ENCODE measurements around the gene TRPC4. TPM values are rescaled to one million over a fixed set of nuclear protein-coding genes. Genes with fewer than 3 reads are reported as not detected.

TRPC4 gene
- total RNA-seq, 1 experiment from 2014 or later: 1.1 TPM

DNA sequence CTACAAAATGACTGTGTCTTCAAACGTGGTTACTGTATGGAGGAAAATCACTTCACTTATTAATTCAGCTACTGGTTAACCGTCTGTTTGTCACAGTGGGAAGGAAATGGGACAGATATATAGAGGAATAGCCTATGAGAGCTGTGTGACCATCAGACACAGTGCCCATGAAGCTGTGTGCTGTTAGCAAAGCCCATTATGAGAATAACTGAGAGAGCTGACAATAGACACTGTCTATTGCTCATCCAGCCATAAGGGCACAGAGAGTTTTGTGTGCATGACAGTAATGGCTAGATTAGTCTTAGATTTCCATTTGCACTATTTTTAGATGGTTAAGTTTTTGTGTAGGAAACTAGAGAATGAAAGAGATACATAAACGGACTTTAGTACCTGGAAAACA, 206.9 kb downstream of the TRPC4 start:
- DNase-seq (ENCODE audit: low read depth): no peak

- no peak for DNase-seq (ENCODE audit: low read depth)
Observed at GRCh38 chr13:37657956-37658355, 211.6 kb downstream of the TRPC4 start.

DNA sequence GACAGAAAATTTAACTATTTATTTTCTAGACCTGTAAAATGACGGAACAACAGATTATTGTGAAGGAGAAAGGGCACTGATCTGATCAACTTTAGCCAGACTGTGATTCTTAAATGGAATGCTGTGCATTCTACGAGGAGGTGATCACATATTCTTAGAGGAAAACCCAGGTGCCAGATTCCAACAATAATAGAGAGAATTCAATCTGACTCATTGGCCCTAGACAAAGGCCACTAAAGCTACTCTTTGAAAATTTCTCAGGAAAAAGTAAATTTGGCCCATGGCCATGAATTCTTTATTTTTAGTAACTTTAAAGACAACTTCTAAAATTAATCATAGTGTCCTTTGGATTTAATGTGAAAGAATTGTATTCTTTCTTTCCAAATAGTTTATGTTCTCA, 212.4 kb downstream of the TRPC4 start:
- peak; percentile 61 for DNase-seq (ENCODE audit: low read depth)

DNA sequence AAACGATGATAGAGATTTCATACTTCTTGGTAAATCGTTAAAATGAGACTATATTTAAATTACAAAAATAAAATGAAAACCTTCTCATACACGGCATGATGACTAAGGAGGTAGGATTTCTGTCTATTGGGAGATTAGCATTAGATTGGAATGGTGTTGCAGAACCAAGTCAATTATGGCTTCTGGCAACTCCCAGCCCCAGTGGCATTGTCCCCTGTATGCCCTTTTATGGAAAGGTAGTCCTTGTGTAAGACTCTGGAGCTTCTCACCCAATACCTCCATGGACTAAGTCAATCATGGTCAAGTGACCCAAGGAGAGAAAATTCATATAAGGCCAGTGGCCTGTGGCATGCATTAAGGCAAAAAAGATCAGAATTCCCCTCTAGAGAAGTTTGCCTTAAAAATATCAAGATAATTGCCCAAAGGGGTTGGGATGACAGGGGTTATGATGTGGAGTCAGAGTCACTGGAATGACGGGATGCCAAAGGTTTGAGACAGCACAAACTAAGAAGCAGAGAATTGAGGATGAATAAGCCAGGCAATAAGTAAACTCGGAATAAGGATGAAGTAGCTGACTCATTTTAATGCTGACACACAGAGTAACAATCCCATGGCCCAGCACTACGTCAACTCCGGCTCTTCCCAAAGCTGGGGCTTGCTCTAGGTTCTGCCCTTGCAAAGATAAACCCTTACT, 213.2 kb downstream of the TRPC4 start:
- peak; percentile 90 for DNase-seq (ENCODE audit: low read depth)

DNA sequence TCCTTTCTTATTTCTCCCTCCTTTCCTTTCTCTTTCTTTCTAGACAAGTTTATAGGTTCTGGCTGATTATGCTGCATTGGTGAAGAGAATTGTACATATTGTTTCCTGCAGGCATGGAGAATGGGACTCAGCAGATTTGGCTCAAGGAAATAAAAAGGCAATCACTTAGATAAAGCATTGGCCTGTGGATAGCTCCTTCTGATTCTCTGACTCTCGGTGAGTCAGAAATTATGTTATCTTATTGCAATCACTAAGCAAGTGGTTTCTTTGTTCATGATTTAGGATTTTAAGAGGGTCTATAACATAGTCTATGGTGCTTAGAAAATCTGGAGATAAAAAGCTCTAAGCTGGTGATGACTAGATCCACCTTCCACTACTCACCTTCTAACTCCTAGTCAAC, 217.0 kb downstream of the TRPC4 start:
- DNase-seq (ENCODE audit: low read depth): no peak

DNA sequence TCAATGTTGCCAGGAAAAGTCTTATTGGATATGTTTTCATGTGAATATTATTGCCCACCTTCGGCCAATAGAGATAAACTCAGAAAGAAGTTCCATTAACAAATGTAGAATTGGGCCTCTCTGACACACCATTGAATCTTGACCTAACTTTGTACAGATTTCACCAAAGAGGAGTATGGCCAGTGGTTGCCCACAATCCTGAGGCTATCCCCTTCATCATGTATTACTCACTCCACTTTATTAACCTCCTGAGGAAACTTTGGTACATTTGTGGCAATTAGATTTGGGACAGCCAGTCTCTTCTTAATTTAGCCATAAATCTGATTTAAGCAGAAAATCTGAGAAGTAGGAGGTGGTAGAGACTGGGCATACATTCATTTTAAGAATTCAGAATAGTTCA, 217.7 kb downstream of the TRPC4 start:
- peak; percentile 58 for DNase-seq (ENCODE audit: low read depth)

DNA sequence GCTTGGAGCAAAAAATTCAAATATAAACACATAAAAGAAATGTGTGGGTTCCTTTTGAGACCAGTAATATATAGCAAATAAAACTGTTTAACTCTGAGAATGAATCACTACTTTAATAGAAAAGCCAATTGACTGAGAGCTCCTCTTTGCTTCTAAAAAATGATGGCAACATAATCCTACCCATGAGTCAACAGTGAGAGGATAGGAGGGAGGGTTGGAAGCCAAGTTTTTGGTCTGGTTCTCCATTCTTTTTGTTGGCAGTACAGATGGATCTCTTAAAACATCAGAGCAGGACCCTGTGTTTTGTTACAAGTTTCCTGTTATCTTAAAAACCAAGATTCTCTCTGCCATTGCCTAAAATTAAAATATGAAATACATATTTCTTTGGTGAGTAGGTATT, 221.0 kb downstream of the TRPC4 start:
- peak; percentile 67 for DNase-seq (ENCODE audit: low read depth)

- no peak for DNase-seq (ENCODE audit: low read depth)
Observed at GRCh38 chr13:37647031-37647650, 222.4 kb downstream of the TRPC4 start.

- no peak for DNase-seq (ENCODE audit: low read depth)
Observed at GRCh38 chr13:37646531-37646930, 223.0 kb downstream of the TRPC4 start.

DNA sequence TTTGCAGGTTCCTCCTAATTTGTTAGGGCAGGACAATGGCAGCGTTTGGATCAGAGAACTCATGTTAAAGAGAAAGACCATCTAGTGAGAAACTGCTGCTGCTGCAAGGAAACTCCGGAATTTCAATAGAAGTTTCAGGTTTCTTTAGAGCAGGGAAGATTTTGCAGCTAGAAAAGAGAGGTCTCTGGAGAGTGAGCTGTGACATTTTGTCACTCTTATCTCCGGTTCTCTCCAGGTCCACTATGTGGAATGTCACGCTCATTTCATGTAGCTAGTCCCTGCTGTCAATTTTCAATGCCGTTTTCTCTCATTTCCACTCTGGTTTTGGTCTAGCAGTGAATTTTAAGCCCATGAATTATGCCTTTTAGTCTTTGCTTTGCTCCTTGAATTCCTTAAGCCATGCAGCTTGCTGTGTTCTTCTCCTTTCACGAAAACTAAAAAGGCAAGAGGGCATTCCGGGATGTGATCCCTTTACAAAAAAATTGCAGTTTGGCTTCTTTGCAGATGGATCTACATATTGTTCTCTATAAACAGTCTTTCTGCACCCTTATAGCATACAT, 224.3 kb downstream of the TRPC4 start:
- DNase-seq (ENCODE audit: low read depth): no peak

GRCh38 chr13:37641391-37641790, 228.2 kb downstream of the TRPC4 start:
- DNase-seq (ENCODE audit: low read depth): no peak

- DNase-seq (ENCODE audit: low read depth): peak; percentile 61
Observed at GRCh38 chr13:37640499-37640898, 229.1 kb downstream of the TRPC4 start.

DNA sequence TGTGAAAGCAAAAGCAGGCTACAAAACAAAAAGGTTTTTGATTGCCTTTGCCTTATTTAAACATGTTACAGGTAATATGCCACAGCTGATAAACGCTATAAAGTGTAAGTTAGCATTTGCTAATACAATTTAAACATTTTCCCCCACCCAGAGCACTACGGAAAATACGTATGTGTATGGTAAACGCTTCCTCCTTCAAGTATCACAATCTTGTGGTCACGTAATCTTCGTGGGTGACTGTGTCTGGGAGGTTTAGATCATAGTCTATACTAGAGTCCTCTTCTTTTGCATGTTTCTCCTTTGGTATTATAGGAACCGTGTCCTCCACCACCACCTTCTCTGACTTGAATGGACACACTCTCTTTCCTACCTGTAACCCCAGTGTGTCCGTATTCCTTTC, 232.9 kb downstream of the TRPC4 start:
- DNase-seq (ENCODE audit: low read depth): no peak

GRCh38 chr13:37632294-37632693, 237.3 kb downstream of the TRPC4 start:
- DNase-seq (ENCODE audit: low read depth): no peak

GRCh38 chr13:37627428-37627827, 242.1 kb downstream of the TRPC4 start:
- DNase-seq (ENCODE audit: low read depth): no peak

- DNase-seq (ENCODE audit: low read depth): no peak
Observed at GRCh38 chr13:37621811-37622361, 247.7 kb downstream of the TRPC4 start.

- peak; percentile 36 for DNase-seq (ENCODE audit: low read depth)
Observed at GRCh38 chr13:37618554-37618953, 251.0 kb downstream of the TRPC4 start.

DNA sequence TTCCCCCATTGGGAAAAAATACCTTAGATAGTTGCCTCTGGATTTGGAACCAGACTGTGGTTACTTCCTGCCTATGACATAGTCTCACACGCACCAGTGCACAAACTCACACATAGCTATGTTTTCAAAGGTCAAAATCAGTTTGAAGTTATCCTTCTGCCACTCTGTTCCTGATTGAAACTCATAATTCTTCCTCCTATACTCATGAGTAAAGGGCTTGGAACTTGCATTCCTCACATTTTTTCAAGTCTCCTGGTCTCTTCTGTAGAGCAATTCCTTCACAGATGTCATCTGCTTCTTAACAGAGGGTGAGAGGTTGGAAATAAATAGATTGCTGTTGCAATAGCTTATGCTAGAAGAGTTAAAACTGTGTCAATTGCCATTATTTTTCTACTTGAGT, 252.4 kb downstream of the TRPC4 start:
- DNase-seq (ENCODE audit: low read depth): peak; percentile 82

- no peak for DNase-seq (ENCODE audit: low read depth)
Observed at GRCh38 chr13:37616131-37616530, 253.4 kb downstream of the TRPC4 start.

DNA sequence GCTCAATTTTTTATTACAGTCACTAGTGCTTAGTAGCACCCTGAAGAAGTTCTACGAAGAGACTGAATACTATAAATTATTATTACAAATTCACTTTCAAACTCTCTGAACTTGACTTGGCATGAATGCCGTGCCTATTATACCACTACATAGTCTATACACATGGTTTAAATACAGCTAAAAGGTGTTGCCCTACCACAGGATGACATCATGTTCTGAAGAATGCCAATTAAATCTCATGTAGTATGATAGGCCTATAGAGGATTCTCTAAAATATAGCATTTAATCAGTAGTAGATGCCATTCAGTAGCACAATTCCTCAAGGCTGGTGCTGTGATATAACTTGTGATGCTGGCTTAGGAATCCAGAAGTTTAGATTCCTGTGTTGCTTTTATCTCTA, 254.3 kb downstream of the TRPC4 start:
- no peak for DNase-seq (ENCODE audit: low read depth)

DNA sequence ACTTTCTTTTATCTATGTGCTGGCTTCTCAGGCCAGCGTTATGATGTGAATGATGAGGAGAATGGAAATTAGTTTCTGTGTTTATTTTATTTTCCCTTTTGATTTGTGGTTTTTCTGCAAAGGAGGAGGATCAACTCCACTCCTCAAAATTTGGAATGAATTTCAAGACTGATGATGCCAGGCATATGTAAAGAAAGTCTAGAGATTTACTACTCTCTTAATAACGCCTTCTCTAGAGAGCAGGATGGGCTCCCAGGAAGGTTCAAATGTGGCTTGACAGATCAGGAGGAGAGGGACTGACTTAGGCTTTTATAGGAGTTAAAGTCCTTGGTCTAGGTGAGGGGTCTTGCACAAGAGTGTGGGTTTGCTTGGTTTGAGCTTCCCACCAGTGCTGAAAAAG, 255.9 kb downstream of the TRPC4 start:
- DNase-seq (ENCODE audit: low read depth): no peak

- no peak for DNase-seq (ENCODE audit: low read depth)
Observed at GRCh38 chr13:37613236-37613635, 256.3 kb downstream of the TRPC4 start.

GRCh38 chr13:37608750-37609339, 260.7 kb downstream of the TRPC4 start:
- no peak for DNase-seq (ENCODE audit: low read depth)
